Measurements from ENCODE around the gene CEBPG.

CEBPG gene

DNA sequence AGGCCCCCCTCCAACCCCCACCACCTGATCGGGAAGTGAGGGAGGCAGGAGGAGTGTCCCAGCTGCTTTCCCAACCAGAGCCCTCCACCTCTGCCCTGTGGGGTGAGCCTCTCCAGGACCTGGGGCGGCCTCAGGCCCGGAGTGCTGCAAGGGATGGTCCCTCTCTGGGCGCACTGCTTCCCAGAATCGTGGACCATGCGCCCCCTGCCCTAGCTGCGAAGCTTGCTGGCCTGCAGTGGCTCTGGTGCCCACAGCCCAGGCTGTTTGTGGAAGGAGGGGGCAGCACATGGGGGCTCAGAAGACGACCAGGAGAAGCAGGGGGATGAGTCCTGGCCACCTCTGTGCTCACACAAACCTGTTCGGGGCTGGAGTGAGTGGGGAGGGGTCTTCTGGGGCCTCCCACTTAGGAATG is 33.6 kb downstream of the CEBPG start:
- DNase-seq (ENCODE audit: low spot score): no peak

DNA sequence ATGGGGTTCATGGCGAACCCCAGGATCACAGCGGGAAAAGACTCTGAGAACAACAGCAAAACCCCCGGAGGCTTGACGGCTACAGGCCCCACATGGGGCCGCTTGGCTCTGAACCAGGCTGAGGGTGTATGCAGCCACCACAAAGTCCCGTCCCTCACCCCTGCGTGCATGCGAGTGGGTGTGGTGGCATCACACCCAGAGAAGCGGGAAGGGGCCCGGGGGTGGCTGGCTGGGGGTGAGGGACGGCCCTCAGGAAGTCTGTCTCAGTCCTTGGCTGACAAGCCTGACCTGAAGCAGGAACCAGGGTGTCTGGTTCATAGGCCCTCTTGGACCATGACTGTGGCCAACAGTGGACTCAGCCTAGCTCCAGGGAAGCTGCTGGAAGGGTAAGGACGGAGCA is 34.2 kb downstream of the CEBPG start:
- no peak for DNase-seq (ENCODE audit: low spot score)

DNA sequence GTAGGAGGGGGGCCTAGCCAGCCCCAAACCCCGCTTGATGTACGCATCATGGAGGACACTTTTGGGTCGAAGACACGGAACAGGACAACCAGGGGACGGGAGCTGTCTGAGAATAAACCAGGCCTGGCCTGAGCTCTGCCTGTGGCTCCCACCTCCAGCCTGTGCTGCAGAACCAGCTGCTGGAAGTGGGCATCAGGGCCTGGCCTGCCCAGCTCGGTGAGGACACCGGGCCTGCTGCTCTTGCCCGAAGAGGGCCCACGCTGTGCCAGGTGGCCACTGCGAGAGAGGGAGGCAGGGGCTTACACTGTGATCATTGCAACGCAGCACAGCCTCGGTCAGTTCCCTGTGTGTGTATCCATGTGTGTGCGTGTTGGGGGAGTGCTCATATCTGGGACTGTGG is 34.6 kb downstream of the CEBPG start:
- no peak for DNase-seq (ENCODE audit: low spot score)

DNA sequence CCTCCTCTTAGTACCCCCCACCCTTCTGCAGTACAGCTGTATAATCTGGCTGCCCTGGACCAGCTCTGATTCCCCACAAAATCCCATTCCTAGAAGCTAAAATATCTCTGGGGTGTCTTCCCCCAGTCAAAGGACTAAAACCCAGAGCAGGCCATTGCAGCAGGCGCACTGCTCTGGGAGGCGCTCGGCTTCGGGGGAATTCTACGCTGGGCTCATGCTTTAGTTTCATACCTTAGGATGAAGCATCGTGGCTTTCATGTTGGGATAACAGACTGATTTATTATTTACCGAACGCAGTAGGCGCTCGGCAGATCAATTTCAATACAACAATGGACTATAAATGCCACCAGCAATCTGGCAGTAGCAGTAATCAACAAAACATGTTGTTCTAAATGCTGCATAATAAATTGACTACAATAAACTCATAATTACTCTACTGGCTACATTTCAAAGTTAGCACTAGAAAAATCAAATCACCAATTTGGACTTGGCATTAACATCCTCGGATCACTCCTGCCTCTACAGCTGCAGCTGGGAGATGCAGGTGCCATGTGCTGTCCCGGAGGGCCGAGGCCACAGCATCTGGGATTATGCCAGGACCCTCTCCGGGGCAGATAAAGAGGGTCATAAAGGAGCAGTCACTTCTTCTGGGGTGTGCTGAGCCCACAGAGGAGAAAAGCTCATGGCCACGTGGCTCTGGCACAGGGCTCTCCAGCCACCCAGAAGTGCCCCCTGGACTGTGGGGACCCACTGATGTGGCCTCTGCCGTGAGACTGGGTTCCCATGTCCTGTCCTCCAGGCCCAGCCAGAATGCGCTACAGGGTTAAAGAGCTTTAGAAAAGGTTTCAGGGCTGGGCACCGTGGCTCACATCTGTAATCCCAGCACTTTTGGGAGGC is 35.3 kb downstream of the CEBPG start:
- DNase-seq (ENCODE audit: low spot score): no peak

DNA sequence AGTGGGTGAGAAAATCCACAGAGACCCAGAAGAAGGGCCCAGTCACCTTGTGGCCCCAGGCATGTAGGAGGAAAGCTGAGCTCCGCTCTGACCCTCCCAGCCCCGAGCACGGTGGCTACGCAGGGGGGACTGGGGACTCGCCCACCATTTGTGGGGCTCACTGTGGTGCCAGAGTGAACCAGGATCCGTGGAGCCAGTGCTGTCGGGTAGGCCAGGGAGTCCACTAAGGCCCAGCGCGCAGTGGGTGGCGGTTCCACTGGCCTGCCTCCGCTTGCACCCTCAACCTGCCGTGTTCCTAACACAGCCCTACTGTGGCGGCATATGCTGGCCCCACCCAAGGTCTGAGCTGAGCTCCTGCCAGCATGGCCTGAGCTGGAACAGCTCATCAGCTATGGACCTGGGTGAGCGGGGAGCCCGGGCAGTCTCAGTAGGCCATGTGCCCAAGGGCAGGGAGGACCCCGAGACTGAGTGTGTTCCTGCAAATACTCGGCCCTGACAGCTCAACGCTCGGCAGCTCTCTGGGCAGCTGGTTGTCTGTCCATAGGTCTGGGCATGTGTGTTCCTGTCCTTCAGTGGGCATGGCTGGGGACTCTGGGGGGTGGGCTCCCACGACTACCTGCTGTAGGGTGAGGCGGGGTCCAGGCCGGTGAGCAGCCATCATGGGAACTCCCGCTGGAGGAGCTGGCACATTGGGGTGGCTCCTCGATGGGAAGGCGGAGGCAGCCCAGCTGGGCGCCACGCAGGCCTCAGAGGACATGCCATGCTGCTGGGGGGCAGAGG is 36.6 kb downstream of the CEBPG start:
- DNase-seq (ENCODE audit: low spot score): no peak

DNA sequence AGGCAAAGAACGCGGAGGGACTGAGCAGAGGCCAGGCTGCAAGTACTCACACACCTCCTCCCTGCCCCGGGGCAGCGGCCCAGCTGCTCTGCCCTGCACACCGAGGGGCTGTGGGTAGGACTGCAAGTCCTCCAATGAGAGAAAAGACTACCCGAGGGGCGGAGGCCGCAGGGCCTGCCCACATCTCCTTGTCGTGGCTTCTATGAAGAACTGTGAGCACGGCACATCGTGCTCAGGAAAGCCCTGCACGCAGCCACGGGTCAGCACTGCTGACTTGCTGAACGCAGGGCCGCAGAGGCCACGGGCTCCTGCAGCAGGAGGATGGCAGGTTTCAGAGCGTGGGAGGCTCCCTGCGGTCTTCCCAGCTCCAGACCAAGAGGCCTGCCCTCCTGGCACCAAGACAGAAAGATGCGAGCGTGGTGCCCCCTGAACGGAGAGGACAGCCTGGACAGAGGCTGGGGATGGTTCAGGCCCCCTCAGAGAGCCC is 37.4 kb downstream of the CEBPG start:
- DNase-seq (ENCODE audit: low spot score): no peak

DNA sequence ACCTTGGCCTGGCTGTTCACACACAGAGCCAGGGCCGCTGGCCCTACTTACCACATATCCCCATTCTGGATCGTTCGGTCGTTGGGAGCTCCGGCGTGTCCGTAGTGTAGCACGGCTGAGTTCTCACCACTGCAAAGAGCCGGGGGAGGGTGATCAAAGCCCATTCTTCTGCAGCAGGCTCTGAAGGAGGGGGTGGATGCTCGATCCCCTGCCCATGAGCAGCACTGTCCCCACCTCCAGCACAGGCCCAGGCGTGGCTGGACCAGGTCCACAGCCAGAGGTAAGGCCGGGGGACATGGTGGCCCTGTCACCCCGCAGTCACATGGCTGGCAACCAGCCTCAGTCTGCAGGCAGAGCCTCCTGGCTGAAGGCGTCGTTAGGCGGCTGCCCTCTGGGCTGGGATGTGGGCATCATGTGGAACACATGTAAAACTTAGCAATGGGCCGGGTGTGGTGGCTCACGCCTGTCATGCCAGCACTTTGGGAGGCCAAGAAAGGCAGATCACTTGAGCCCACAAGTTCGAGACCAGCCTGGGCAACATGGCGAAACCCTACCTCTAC is 38.2 kb downstream of the CEBPG start:
- DNase-seq (ENCODE audit: low spot score): no peak

DNA sequence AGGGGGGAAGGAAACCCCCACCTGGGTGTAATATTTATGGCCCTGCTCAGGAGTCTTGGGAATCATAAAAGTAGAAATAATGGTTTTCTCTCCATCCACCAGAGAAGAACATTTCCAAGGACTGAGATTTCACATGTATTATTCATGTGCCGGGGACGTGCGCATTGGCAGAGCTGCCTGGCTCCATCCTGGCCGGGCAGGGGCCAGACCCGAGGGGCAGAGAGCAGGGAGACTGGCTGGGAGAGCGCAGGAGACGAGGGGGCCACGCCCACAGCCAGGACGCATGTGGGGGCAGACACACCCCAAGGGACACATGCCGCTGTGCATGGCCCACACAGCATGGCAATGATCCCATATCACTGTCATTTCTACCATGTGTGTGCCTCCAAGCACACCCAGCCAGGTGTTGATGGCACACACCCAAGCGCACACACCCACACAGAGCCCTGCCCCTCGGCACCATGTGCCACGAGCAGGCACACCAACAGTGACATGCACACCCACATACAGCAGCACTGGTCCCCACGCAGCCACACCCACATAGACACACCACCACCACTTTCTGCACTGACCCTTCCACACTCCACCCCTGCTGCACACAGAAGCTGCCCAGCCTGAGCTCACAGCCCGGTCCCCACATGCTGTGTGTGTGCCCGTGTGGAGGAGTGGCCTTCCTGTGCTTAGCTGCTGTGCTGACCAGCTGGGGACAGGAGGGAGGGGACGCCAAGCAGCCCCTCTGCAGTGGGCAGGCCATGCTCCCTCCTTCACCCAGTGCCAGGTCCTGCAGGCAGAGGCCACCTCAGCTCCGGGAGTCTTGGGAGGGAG is 39.3 kb downstream of the CEBPG start:
- DNase-seq (ENCODE audit: low spot score): no peak

DNA sequence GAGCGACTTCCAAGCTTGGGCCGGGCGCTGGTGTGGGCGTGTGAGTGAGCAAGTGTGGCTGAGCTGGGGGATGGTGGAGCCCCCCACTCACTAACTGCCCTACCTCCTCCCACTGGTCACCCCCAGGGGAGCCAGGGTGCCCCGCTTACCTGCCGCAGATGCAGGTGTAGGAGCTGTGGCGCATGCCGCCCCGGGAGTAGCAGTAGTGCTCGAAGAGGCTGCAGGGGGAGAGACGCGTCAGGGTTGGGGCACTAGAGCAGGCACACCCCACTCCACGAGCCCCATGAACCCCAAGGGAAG is 39.9 kb downstream of the CEBPG start:
- no peak for DNase-seq (ENCODE audit: low spot score)

DNA sequence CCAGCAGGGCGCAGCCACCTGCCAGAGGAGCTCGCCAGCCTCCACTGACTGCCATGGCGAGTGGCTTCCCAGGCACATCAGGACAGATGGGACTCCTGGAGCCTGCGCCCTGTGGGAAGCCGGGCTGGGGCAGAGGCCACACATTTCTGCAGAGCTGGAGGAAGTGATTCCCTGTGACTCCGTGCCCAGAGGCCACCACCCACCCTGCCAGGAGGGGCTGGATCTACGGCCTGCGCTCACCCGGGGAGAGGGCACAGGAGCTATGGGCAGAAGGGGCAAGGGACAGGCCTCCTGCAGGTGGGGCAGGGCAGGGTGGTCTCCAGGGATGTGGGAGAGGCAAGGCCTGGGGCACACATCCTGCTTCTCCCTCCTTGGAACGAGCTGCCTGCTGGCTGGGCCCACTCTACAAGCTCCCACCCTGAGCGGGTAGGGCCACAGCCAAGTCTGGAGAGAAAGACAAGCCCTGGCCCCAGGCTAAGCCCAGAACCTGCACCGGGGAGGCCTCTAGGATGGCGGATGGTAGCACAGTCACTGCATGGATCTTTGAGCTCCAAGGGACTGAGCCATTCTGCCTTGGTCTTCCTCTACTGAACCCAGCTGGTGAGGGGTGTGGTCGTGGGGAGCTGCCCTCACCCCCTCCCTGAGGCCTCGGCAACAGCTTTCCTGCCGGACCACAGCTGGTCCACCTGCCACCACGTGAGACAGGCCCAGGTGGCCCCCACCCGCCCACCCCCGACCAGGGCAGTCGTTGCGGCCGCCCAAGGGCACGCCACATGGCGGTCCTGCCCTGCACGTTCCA is 40.6 kb downstream of the CEBPG start:
- DNase-seq (ENCODE audit: low spot score): no peak

DNA sequence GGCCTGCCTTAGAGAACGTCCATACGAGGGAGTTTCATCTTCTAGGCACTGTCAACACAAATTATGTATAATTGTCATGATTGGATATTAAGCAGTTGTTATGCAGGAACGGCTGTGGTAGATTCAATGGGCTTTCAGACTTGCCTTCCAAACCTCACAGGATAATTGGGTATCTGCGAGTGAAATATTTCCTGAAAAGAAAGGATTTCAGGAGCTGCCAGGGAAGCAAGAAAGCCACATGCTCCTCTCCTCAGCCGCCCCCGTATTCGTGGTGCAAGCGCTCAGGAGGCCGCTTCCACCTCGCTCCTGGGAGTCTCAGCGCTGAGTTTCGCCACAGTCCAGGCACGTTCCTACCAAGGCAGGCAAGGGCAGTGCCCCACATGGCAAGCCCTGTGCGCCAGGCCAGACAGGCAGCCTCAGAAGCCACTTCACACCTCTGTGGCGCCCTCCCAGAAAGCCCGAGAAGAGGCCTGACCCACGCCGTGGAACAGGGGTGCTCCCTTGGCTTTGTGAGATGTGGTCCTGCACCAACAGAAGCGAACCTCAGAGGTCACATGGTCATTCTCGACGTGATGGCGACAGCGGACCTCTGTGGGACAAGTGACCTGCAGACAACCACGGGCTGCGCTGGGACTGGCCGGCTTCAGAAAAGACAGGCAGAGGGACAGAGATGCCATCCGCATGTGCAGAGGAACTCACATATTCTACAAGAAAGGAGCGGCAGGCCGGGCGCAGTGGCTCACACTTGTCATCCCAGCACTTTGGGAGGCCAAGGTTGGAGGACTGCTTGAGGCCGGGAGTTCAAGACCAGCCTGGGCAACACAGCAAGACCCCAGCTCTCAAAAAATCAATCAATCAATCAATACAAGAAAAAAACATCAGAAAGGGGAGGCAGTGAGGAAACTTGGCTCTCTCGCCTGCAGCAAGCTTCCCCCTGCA is 41.4 kb downstream of the CEBPG start:
- DNase-seq (ENCODE audit: low spot score): no peak

DNA sequence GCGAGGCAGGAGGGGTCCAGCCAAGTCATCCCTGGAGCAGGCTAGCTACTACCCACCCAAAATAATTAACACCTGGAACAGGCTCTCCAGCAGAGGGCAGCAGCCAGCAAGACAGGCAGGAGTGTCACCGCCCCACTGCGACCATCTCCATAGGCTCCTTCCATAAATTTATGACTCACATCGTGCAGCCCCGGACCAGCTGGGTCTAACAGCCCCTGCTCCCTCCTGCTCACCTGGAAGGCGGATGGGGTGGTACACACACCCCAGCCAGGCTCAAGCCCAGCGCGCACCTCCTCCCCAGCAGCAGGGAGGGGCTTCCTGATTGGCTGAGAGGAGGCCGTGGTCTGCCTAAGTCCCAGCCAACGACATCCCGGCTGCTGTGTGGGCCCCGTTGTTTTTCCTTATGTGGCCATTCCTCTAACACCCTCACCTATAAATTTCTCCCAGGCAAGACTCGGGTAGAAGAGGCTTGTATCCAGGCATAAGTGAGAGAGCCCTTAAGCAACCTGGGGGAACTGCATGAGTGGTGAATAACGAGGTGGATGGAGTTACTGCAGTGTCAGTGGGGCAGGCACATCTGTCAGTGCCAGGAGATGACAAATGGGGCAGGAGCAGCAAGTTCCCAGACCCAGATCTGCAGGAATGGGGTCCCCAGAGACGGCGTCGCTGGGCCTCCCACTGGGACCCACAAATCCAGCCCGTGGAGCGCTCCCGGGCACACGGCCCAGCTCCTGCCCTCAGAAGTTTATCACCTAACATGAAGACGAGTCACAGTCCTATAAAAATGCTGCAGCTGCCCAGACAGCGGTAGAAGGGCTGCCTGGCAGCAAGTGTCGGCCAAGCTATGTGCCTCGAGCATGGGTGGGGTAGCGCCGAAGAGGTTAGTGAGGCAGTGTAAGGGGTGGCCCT is 43.1 kb downstream of the CEBPG start:
- DNase-seq (ENCODE audit: low spot score): peak; percentile 99

DNA sequence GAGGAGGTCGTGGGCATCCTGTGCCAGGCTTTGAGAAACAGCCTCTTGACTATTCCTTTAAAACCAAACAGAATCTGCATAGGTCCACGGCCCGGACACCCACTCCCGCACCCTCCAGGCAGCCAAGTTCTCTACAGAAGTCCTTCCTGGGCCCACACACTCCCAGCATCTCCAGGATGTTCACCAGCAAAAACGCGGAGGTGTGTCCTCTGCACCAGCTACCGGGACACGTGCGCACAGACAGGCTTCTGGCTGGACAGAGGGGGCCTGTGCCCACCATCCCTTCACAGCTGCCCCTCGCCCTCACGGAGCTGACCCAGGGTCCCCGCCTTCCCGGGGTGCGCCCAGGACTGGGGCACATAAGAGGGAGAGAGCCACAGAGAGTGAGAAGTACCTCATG is 44.2 kb downstream of the CEBPG start:
- no peak for DNase-seq (ENCODE audit: low spot score)

DNA sequence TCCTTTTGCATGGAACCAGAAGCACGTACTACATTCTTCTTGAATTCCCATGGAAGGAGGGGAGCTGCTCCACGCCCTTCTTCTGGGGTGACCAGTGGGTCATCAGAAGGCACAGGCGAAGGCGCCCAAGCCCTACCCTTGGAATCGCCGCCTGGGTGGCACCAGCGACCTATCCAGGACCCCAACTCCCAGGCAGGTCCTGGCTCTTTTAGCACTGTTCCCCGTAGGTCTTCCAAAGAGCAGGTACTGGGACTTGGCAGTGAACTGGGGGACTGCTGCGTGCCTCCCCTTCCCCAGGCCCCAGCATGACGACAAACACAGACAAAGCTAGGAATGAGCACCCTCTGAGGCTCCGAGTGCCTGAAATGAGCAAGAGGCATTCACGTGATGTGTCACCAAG is 45.0 kb downstream of the CEBPG start:
- DNase-seq (ENCODE audit: low spot score): no peak

DNA sequence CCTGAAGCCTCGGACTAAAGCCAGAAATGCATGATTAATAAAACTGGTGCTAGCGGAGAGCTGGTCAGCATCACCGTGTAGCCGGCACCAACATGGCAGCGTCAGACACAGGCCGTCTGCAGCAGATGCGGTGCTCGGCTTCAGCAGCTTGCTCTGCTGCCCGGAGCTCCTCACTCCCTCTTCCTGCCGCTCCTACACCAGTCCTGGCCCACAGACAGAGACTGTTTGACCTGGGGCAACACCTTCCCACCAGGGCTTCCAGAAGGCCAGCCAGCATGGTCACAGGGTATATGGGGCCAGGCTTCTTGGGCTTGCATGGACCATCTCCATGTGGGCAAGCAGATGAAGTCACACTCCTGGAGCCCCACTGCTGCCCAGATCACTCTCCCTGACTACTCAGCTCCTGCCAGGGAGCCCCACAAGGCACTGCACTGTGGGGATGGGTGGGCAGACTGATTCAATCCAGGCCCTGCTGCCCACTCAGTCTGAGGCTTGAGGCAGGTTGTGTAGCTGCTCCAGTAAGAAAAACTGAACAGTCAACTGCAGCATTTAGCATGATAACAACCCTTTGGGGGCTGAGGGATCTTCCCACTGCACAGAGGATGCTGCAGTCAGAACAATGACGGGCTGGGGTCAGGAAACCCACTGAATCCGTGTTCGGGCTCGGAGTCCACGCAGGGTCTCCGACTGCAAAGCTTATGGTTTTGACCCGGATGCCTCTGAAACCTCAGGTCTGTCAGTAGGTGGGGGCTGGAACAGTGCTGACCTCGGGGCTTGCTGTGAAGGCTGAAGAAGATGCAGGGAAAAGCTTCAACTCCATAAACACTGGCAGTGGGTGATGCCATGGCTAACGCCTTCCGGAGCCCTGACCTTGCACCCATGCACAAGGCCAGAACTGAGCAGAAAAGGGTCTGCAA is 45.6 kb downstream of the CEBPG start:
- no peak for DNase-seq (ENCODE audit: low spot score)

DNA sequence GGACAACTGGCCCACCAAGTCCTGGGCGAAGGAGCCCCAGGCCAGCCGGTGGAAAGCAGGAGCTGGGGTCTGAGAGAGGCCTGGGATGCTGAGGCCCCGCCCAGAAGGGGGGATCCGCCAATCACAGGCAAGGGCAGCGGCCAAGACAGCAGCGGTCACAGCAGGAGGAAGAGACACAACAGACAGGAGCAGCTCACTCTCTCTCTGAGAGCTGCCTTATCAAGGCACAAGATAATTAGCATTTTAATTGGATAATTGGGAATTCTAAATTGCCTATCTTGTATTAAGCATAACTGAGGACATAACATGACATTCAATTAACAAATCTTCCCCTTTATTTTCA is 46.2 kb downstream of the CEBPG start:
- DNase-seq (ENCODE audit: low spot score): no peak

DNA sequence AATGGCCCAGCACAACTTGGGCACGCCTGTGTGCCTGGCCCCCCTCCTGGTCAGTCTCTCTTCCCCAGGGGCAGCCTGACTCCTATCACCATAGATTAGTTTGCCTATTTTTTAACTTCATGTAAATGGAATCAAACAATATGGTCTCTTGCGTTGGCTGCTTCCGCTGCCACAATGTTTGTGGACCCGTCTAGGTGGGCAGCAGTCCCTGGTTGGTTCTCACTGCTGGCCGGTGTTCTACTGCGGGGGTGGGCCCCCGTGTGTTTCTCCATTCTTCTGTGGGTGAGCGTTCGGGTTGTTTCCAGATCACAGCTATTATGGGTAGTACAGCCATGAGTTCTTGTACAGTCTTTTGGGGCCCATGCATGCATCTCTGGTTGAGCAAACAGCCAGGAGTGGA is 47.3 kb downstream of the CEBPG start:
- DNase-seq (ENCODE audit: low spot score): no peak

DNA sequence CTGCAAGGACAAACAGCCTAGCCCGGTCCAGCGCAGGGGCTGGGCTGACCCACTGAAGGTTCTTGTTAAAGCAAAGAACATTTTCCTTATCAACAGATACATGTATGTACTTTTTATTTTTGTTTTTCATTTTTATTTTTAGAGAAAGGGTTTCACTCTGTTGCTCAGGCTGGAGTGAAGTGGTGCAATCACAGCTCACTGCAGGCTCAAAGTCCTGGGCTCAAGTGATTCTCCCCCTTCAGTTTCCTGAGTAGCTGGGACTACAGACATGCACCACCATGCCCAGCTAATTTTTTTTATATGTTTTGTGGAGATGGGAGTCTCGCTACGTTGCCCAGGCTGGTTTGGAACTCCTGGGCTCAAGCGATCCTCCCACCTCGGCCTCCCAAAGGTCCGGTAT is 47.9 kb downstream of the CEBPG start:
- no peak for DNase-seq (ENCODE audit: low spot score)

Measured in HuH-7 (cell line).